Omental fat pad (tissue), 4 donors: ENCODE measurements around the gene TMPRSS3. TPM values are rescaled to one million over a fixed set of nuclear protein-coding genes. Genes with fewer than 3 reads are reported as not detected.

Experiments
- ATAC-seq: fragments of 150-250 bp; one replicate; pipeline ENCODE4 v1.9.1; 2016; ENCODE audit warnings: mild to moderate bottlenecking, moderate library complexity; ENCODE audit not compliant: low FRiP score
- DNase-seq: peaks from one replicate; pipeline ENCODE4 v3.0.0-alpha.2; 2019; ENCODE audit warnings: low spot score
- total RNA-seq, 4 donors: library from RNA; depleted of rRNA; stranded (reverse); fragments of >200 nt; gene quantifications; one replicate each; pipeline ENCODE4 v1.1.0, GENCODE V29; 2016
- TF ChIP-seq, protein P1 (sequence below), 3 donors: fragments of 450-650 bp; IDR thresholded peaks; one replicate each; pipeline ENCODE4 v1.5.1; 2016 to 2017; ENCODE audit warnings: antibody characterized with exemption in 3 of 3, mild to moderate bottlenecking in 3 of 3, moderate library complexity in 2 of 3

TMPRSS3 gene
- total RNA-seq, 4 donors from 2014 or later: 0.32 to 8.7 (median 5.9) TPM

GRCh38 chr21:42362198-42362597, 33.7 kb downstream of the TMPRSS3 start:
- ATAC-seq: no peak
- TF ChIP-seq, protein P1, sequence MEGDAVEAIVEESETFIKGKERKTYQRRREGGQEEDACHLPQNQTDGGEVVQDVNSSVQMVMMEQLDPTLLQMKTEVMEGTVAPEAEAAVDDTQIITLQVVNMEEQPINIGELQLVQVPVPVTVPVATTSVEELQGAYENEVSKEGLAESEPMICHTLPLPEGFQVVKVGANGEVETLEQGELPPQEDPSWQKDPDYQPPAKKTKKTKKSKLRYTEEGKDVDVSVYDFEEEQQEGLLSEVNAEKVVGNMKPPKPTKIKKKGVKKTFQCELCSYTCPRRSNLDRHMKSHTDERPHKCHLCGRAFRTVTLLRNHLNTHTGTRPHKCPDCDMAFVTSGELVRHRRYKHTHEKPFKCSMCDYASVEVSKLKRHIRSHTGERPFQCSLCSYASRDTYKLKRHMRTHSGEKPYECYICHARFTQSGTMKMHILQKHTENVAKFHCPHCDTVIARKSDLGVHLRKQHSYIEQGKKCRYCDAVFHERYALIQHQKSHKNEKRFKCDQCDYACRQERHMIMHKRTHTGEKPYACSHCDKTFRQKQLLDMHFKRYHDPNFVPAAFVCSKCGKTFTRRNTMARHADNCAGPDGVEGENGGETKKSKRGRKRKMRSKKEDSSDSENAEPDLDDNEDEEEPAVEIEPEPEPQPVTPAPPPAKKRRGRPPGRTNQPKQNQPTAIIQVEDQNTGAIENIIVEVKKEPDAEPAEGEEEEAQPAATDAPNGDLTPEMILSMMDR (IDR thresholded peaks at IDR 0.05): no peak

DNA sequence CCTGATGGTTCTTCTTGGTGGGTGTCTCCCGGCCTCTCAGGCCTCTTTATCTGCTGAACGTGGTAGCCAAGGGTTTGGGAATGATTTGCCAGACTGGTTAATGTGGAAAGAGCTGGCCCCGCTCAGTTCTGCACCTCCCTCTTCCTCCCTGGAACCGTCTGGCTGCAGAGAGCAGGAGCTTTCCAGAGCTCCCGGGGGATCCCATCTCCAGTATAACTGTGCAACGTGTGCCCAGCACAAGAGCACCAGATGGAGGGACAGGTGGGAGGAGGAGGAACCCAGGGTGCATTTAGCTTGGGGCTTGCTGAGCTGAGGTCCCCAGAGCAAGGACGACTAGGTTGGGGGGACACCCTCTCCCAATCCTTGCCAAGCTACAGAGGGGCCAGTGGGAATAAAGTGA, 34.6 kb downstream of the TMPRSS3 start:
- TF ChIP-seq, protein P1 (IDR thresholded peaks at IDR 0.05): no peak
- ATAC-seq (no peak), DNase-seq (no peak)

More at GRCh38 chr21:42362198-42362597, 33.7 kb downstream of the TMPRSS3 start:
- no peak for DNase-seq

DNA sequence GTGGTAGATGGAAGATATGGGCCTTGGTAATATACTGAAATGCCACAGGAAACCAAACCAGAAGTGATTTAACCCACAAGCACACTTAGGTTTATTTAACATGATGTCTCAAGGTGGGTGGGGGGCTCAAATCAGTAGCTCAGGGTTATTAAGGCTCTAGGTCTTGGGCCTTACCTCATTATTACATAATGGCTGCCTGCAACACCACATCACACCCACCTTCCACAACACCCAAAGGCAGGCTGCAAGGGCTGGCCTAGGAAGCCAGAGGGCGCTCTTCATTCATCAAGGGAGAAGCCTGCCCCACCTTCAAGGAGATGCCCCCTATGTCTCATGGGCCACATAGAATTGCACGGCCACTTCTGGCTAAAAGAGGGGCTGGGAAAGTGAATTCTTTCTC, 35.5 kb downstream of the TMPRSS3 start:
- TF ChIP-seq, protein P1 (IDR thresholded peaks at IDR 0.05): no peak
- ATAC-seq (no peak), DNase-seq (no peak)

GRCh38 chr21:42358937-42359336, 36.9 kb downstream of the TMPRSS3 start:
- no peak for ATAC-seq

GRCh38 chr21:42358261-42358660, 37.6 kb downstream of the TMPRSS3 start:
- DNase-seq (no peak), ATAC-seq (no peak)
- TF ChIP-seq, protein P1 (IDR thresholded peaks at IDR 0.05): no peak

More at GRCh38 chr21:42358937-42359336, 36.9 kb downstream of the TMPRSS3 start:
- TF ChIP-seq, protein P1 (IDR thresholded peaks at IDR 0.05): no peak
- DNase-seq: no peak

DNA sequence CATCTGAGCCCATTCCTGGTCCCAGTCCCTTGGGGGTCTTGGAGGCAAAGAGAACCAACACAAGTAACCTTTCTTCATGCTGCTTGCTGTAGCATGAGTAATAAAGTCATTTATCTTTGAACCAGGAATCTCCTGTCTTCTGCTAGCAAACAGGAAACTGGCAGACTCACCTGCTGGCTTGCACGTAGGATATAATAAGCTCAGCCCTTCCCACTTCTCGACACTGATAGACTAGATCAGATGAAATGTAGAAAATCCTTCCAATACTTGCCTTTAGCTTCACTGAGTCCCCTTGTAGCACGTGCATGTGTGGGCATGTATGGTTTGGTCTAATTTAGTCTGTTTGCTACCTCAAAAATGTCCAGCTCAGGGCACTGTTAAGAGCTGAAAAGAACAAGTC, 38.5 kb downstream of the TMPRSS3 start:
- DNase-seq (no peak), ATAC-seq (no peak)
- TF ChIP-seq, protein P1 (IDR thresholded peaks at IDR 0.05): no peak

- ATAC-seq (no peak), DNase-seq (no peak)
- TF ChIP-seq, protein P1 (IDR thresholded peaks at IDR 0.05): no peak
Measured at GRCh38 chr21:42356650-42357049, 39.2 kb downstream of the TMPRSS3 start.
